Body of pancreas (tissue), 4 donors: Measurements from ENCODE around the gene LTBP2.

Experiments used
- CTCF ChIP-seq, 7 experiments: fragments of 450-650 bp in 4 of 7; fragments of 200-600 bp in 3 of 7; sonication (generic) in 3 of 7; IDR thresholded peaks; one replicate each; pipeline ENCODE4 v1.5.1; 2016 to 2019; ENCODE audit warnings: antibody characterized with exemption in 7 of 7
- POLR2A ChIP-seq, 3 donors: fragments of 450-650 bp; IDR thresholded peaks; one replicate each; pipeline ENCODE4 v1.6.1; 2016; ENCODE audit warnings: antibody characterized with exemption in 3 of 3, mild to moderate bottlenecking in 2 of 3

GRCh38 chr14:74551001-74551400, 61.0 kb downstream of the LTBP2 start:
- TF ChIP-seq CTCF (IDR thresholded peaks at IDR 0.05) (no peak), POLR2A (IDR thresholded peaks at IDR 0.05) (no peak)
